Spleen (tissue), 7 donors: ENCODE data around the gene NDP.
"Not testable (repeated sequence)": the region's sequence is repeated elsewhere in the genome, so short reads cannot be mapped to it uniquely, and the experiment has no call there.

Source experiments
- CTCF ChIP-seq, 11 experiments: fragments of 200-600 bp in 7 of 11; fragments of 450-650 bp in 4 of 11; sonication (generic) in 4 of 11; IDR thresholded peaks in 8 of 11; conservative IDR thresholded peaks in 3 of 11; 1 replicate in 7 of 11; 2 replicates in 4 of 11; pipeline versions ENCODE4 v1.4.0 to v1.8.0; 2016 to 2021; ENCODE audit warnings: antibody characterized with exemption in 11 of 11, inconsistent platforms in 4 of 11, mild to moderate bottlenecking in 1 of 11
- POLR2AphosphoS5 ChIP-seq, 3 donors: sonication (generic); formaldehyde crosslinking; IDR thresholded peaks; one replicate each; pipeline ENCODE4 v1.5.1; 2017; ENCODE audit warnings: antibody characterized with exemption in 3 of 3
- donor health status: DM: no; HTN: no; CAD: no; lungs with moderate emphysema.
- donor health status: DM: no; HTN: no; CAD: no.
- donor health status: DM: no; HTN: no; CAD: no.

GRCh38 chrX:43922032-43922431, 51.2 kb downstream of the NDP start:
- not testable (repeated sequence) for TF ChIP-seq CTCF (IDR thresholded peaks at IDR 0.05 in 8 of 11, conservative IDR thresholded peaks at IDR 0.05 in 3 of 11); POLR2AphosphoS5 (IDR thresholded peaks at IDR 0.05)
